HCT116 (cell line): ENCODE measurements around the gene METTL6. TPM values are rescaled to one million over a fixed set of nuclear protein-coding genes. Genes with fewer than 3 reads are reported as not detected.
A peak's percentile ranks its signal among the peaks of the same experiment; 100 is the strongest.
"Not testable (repeated sequence)": the region's sequence is repeated elsewhere in the genome, so short reads cannot be mapped to it uniquely, and the experiment has no call there.

Experiments used
- ATAC-seq: fragments of 200-7000 bp; cut with Tn5 transposase; 2 replicates; pipeline ENCODE4 v1.9.1; 2020; ENCODE audit warnings: mild to moderate bottlenecking, moderate library complexity
- BruUV-seq: library from RNA; stranded (reverse); fragments of 400-500 nt; replicated peaks from 2 replicates; lab custom pipeline; 2021; lab: Mats Ljungman, UMichigan
- CTCF ChIA-PET: fragments of 300-600 bp; sonication (Branson Sonifier 250); formaldehyde crosslinking; loops from one replicate; lab custom pipeline; 2021; ENCODE audit warnings: antibody characterized with exemption; lab: Charles Lee
- POLR2A ChIA-PET: fragments of 300-600, 350-600 bp; sonication (Branson Sonifier 250); formaldehyde crosslinking; loops from one replicate; lab custom pipeline; 2021; ENCODE audit warnings: antibody characterized with exemption; lab: Charles Lee
- RAD21 ChIA-PET, 2 experiments: fragments of 300-600 bp; sonication (Branson Sonifier 250); formaldehyde crosslinking; loops; one replicate each; lab custom pipeline; 2023; ENCODE audit warnings: low total read pairs in 2 of 2; ENCODE audit not compliant: uncharacterized antibody in 2 of 2, unreplicated experiment in 2 of 2, low non-redundant PET in 1 of 2; lab: Charles Lee
- DNase-seq: peaks from one replicate; pipeline ENCODE4 v3.0.0-alpha.2; 2010; ENCODE audit warnings: low read depth, low spot score
- H2AFZ ChIP-seq: fragments of 200-600 bp; shearing (Covaris generic), sonication (generic); 2 replicates; pipeline ENCODE4 v1.6.1; 2017; ENCODE audit warnings: low read depth, mixed run types, mixed read lengths, antibody characterized with exemption, low read length; ENCODE audit not compliant: poor library complexity, severe bottlenecking
- H3K27ac ChIP-seq: 2 replicates; pipeline ENCODE4 v1.5.1; 2012; ENCODE audit warnings: low read depth, low read length
- H3K27me3 ChIP-seq: fragments of 200-600 bp; sonication (generic); 2 replicates; pipeline ENCODE4 v1.6.1; 2016; ENCODE audit warnings: mixed run types, low read length, mixed read lengths; ENCODE audit not compliant: insufficient read depth
- H3K36me3 ChIP-seq, 2 experiments: fragments of 200-500 bp in 1 of 2; fragments of 200-600 bp in 1 of 2; sonication (Bioruptor generic) in 1 of 2; sonication (generic) in 1 of 2; 2 replicates each; pipeline versions ENCODE4 v1.5.1 to v1.6.1; 2014 to 2016; ENCODE audit warnings: low read length in 2 of 2, inconsistent platforms in 1 of 2, mixed read lengths in 1 of 2, mixed run types in 1 of 2; ENCODE audit not compliant: insufficient read depth in 2 of 2, control insufficient read depth in 1 of 2
- H3K4me1 ChIP-seq, 2 experiments: fragments of 200-600 bp in 1 of 2; sonication (generic) in 1 of 2; 2 replicates each; pipeline versions ENCODE4 v1.5.1 to v1.6.1; 2012 to 2017; ENCODE audit warnings: low read length in 2 of 2, inconsistent platforms in 1 of 2, mild to moderate bottlenecking in 1 of 2, mixed read lengths in 1 of 2, mixed run types in 1 of 2, moderate library complexity in 1 of 2; ENCODE audit not compliant: insufficient read depth in 2 of 2, control insufficient read depth in 1 of 2
- H3K4me2 ChIP-seq: fragments of 200-600 bp; sonication (generic); 2 replicates; pipeline ENCODE4 v1.6.1; 2017; ENCODE audit warnings: mixed run types, low read length, mixed read lengths
- H3K4me3 ChIP-seq, 2 experiments: fragments of 200-600 bp in 1 of 2; sonication (generic) in 1 of 2; replicated peaks in 1 of 2; 2 replicates each; pipeline ENCODE4 v1.5.1; 2011 to 2016; ENCODE audit warnings: low read length in 2 of 2, control low read depth in 1 of 2, low read depth in 1 of 2, mild to moderate bottlenecking in 1 of 2, mixed read lengths in 1 of 2, mixed run types in 1 of 2
- H3K79me2 ChIP-seq: fragments of 200-600 bp; sonication (generic); 2 replicates; pipeline ENCODE4 v1.6.1; 2017; ENCODE audit warnings: mild to moderate bottlenecking, mixed run types, low read length, moderate library complexity, mixed read lengths; ENCODE audit not compliant: insufficient read depth
- H3K9ac ChIP-seq: fragments of 200-600 bp; sonication (generic); 2 replicates; pipeline ENCODE4 v1.6.1; 2016; ENCODE audit warnings: low read length, mixed read lengths
- H3K9me2 ChIP-seq: fragments of 200-600 bp; sonication (generic), shearing (Covaris generic); 2 replicates; pipeline ENCODE4 v1.6.1; 2017; ENCODE audit warnings: mixed run types, mild to moderate bottlenecking, moderate library complexity; ENCODE audit not compliant: insufficient read depth
- H3K9me3 ChIP-seq, 2 experiments: fragments of 200-500 bp in 1 of 2; fragments of 200-600 bp in 1 of 2; sonication (Bioruptor generic) in 1 of 2; sonication (generic) in 1 of 2; 2 replicates each; pipeline ENCODE4 v1.6.1; 2014 to 2017; ENCODE audit warnings: low read length in 2 of 2, mixed read lengths in 2 of 2, inconsistent platforms in 1 of 2, low read depth in 1 of 2, mild to moderate bottlenecking in 1 of 2, mixed run types in 1 of 2, moderate library complexity in 1 of 2; ENCODE audit not compliant: control insufficient read depth in 1 of 2, insufficient read depth in 1 of 2
- H4K20me1 ChIP-seq: fragments of 200-600 bp; sonication (generic), shearing (Covaris generic); 2 replicates; pipeline ENCODE4 v1.6.1; 2017; ENCODE audit warnings: mixed run types, mild to moderate bottlenecking, moderate library complexity; ENCODE audit not compliant: insufficient read depth
- CTCF ChIP-seq, 3 experiments: fragments of 200-600 bp in 1 of 3; sonication (generic) in 1 of 3; IDR thresholded peaks in 2 of 3; conservative IDR thresholded peaks in 1 of 3; 2 replicates each; pipeline ENCODE4 v1.5.1; 2012 to 2017; ENCODE audit warnings: low read depth in 2 of 3, low read length in 2 of 3, antibody characterized with exemption in 1 of 3, borderline replicate concordance in 1 of 3, control low read depth in 1 of 3, mild to moderate bottlenecking in 1 of 3, mixed read lengths in 1 of 3, mixed run types in 1 of 3, moderate library complexity in 1 of 3; ENCODE audit not compliant: insufficient read depth in 1 of 3
- RAD21 ChIP-seq: IDR thresholded peaks from 2 replicates; pipeline ENCODE4 v1.6.1; 2012; ENCODE audit warnings: low read depth, mild to moderate bottlenecking
- intact Hi-C: fragments of 100-400 bp; cut with micrococcal nuclease; formaldehyde crosslinking; loops from 2 replicates; pipeline ENCODE4 v1.10.0; 2022
- total RNA-seq: library from RNA; stranded (reverse); gene quantifications from one replicate; pipeline ENCODE4 v1.2.1, GENCODE V29; 2021; ENCODE audit not compliant: unreplicated experiment

METTL6 gene
- total RNA-seq, 1 experiment from 2014 or later: 14.7 TPM

- peak; percentile 43 to 52 (median 43) for TF ChIP-seq CTCF (IDR thresholded peaks at IDR 0.05 in 2 of 3, conservative IDR thresholded peaks at IDR 0.05 in 1 of 3; ENCODE audit: borderline replicate concordance in 1 of 3, insufficient read depth in 1 of 3, low read depth in 2 of 3, low read length in 2 of 3)
- TF ChIP-seq RAD21: peak; percentile 65
- RAD21 ChIA-PET: interaction anchor here in 1 of 2 experiments (1.2 kb wide), 1 partner anchor 195 kb away, joined by 4 read pairs; no protein-coding TSS in a partner anchor
Observed at GRCh38 chr3:15398731-15399133, 28.6 kb downstream of the METTL6 start.

GRCh38 chr3:15393252-15393651, 34.1 kb downstream of the METTL6 start:
- POLR2A ChIA-PET, H3K4me2 ChIP-seq, H3K9me2 ChIP-seq, H3K4me1 ChIP-seq, intact Hi-C loops, H4K20me1 ChIP-seq, H3K27me3 ChIP-seq, H3K36me3 ChIP-seq, H3K4me3 ChIP-seq, H3K27ac ChIP-seq, CTCF ChIA-PET, ATAC-seq, H3K9ac ChIP-seq, H2AFZ ChIP-seq, BruUV-seq, H3K79me2 ChIP-seq, DNase-seq, H3K9me3 ChIP-seq, RAD21 ChIA-PET: not testable (repeated sequence)

More at GRCh38 chr3:15398731-15399133, 28.6 kb downstream of the METTL6 start:
- POLR2A ChIA-PET, H3K4me2 ChIP-seq, H3K79me2 ChIP-seq, BruUV-seq, H3K9ac ChIP-seq, H4K20me1 ChIP-seq, H3K36me3 ChIP-seq, H3K4me1 ChIP-seq, H3K9me3 ChIP-seq, H3K9me2 ChIP-seq, H3K27me3 ChIP-seq, H3K27ac ChIP-seq, H2AFZ ChIP-seq, H3K4me3 ChIP-seq: not testable (repeated sequence)
- CTCF ChIA-PET: interaction anchor here (4.1 kb wide), 1 partner anchor 131 kb away, joined by 24 read pairs; no protein-coding TSS in a partner anchor
- intact Hi-C loops: loop anchor here (2.0 kb wide), 1 partner anchor 196 kb away; no protein-coding TSS in a partner anchor
- ATAC-seq: peak; percentile 77
- DNase-seq: peak; percentile 33
